HG03571 (cell line): ENCODE data around the gene NUPR2.
"Not testable (repeated sequence)": the region's sequence is repeated elsewhere in the genome, so short reads cannot be mapped to it uniquely, and the experiment has no call there.

Experiments
- ATAC-seq: cut with Tn5 transposase; IDR thresholded peaks from one replicate; pipeline ENCODE4 v1.9.1; 2021; ENCODE audit not compliant: unreplicated experiment

NUPR2 gene

GRCh38 chr7:56115852-56116538 is at the start of gene NUPR2:
Gene NUPR2, minus strand, starts transcription at chr7:56116417. Its CDS starts 103 bp downstream, at chr7:56116314.
- no peak for ATAC-seq

DNA sequence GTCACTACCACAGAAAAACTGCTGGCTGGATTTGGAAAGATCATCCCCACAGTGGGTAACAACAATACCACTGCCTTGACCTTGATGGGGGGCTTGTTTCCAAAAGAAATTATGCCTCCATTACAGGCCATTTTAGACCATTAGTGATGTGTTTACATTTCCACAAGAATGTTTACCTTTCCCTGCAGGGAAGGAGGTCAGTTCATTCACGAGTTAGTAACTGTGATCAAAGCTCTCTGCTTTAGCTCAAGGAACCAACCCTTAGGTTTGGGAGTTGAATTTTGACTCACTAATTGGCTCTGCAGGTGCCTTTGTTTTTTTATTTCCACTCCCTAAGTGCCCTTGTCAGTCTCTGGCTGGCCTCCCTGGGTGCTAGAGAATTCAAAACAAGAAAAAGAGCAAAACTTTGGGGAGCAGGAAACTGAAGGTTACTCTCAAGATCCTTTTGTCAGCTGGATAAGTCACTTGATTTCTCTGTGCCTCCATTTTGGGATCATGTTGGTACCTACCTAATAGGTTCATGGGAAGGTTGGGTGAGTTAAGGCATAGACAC is 41.1 kb upstream of the NUPR2 start:
- no peak for ATAC-seq

DNA sequence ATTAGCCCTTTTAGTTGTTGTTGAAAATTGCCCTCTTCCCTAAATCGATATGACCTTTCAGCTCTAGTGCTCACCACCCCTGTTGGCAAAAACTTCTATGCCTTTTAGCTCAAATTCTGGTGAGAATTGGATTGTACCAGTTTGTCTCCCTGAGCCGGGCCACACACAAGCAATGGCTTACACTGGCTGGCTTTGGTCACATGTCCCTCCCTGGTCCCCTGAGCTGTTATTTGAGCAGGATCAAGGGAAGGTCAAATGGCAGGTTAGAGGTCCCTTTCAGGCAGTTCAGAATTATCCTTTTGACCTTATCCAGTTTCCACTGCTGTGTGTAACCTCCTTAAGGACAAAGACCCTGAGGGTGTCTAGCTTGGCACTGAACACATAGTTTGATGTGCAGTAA is 14.8 kb upstream of the NUPR2 start:
- not testable (repeated sequence) for ATAC-seq

GRCh38 chr7:56127241-56127975 is 11.2 kb upstream of the NUPR2 start:
- ATAC-seq = no peak

DNA sequence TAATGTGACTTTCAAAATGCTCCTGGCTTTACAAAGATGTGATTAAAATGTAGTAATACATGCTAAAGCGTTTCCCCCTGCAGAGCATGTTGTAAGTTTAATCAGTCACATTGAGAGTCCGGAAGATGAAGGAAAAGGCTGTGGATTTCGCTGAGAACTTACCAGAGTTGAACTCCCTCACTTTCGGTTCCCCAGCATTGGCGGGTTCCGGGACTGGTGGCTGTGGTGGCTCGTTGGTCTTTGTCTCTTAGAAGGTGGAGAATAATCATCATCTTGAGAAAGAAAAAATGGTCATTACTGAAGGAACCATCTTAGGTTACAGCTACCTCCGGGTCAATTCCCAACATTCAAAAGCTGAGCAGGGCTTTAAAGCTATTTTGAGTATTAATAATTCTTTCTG is 9.6 kb upstream of the NUPR2 start:
- no peak for ATAC-seq

DNA sequence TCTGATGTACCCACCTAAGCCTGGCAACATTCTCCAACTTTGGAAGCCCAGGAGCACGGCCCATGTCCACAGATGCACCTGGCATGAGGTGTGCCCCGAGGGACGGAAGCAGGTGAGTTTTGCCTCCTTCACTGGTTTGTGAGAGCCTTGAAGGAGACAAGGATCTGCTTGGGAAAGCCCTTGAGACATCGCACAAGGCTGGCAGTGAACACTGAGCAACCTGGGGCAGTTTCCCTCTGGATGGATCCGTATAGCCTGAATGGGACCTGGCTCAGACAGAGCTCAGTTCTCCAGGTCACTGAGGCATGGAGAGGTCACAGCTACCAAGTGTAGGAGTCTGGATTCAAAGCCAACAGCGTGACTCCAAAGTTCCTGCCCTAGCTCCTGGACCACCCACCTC is 8.8 kb upstream of the NUPR2 start:
- no peak for ATAC-seq

DNA sequence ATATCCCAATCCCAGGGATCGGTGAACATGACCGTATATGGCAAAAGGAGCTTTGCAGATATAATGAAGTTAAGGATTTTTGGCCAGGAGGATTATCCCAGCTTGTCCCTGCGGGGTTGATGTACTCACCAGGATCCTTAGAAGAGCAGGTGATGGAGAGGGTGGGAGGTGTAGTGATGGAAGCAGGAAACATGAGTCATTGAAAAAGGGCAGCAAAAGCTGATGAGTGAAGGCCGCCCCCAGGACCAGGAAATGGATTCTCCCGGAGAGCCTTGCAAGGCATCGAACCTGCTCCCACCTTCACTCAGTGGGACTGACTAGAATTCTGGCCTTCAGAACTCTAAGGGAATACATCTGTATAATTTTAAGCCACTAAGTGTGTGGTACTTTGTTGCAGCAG is 5.2 kb upstream of the NUPR2 start:
- ATAC-seq = no peak

DNA sequence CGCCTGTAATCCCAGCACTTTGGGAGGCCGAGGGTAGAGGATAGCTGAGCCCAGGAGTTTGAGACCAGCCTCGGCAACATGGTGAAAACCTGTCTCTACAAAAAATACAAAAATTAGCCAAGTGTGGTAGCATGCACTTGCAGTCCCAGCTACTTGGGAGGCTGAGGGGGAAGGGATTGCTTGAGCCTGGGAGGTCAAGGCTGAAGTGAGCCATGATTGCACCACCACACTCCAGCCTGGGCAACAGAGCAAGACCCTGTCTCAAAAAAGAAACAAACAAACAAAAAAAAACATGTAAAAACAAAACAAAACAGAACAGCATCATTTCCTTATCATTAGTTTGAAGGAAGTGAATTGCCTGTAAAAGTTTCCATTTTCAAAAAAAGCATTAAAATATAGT is 4.0 kb downstream of the NUPR2 start:
- ATAC-seq = not testable (repeated sequence)

DNA sequence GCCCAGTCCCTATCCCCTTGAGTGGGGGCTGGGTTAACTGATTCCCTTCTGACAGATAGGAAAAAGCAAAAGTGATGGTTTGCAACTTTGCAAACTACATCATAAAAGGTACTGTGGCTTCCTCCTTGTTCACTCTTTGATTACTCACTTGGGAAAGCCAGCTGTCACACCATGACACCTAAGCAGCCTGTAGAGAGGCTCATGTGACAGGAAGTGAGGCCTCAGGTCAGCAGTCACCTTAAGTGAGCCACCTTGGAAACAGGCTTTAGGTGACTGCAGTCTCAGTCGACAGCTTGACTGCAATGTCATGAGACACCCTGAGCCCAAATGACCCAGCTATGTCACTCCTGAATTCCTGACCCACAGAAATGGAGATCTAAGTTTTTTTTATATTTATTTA is 5.6 kb downstream of the NUPR2 start:
- ATAC-seq = no peak

DNA sequence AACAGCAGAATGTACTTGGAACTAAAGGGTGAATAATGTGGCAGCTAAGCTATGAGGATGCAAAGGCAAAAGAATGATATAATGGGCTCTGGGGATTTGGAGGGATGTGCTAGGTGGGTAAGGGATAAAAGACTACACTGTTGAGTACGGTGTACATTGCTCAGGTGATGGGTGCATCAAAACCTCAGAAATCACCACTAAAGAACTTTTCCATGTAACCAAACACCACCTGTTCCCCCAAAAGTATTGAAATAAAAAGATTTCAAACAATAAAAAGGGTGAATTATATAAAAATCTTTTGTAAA is 8.3 kb downstream of the NUPR2 start:
- ATAC-seq = no peak

DNA sequence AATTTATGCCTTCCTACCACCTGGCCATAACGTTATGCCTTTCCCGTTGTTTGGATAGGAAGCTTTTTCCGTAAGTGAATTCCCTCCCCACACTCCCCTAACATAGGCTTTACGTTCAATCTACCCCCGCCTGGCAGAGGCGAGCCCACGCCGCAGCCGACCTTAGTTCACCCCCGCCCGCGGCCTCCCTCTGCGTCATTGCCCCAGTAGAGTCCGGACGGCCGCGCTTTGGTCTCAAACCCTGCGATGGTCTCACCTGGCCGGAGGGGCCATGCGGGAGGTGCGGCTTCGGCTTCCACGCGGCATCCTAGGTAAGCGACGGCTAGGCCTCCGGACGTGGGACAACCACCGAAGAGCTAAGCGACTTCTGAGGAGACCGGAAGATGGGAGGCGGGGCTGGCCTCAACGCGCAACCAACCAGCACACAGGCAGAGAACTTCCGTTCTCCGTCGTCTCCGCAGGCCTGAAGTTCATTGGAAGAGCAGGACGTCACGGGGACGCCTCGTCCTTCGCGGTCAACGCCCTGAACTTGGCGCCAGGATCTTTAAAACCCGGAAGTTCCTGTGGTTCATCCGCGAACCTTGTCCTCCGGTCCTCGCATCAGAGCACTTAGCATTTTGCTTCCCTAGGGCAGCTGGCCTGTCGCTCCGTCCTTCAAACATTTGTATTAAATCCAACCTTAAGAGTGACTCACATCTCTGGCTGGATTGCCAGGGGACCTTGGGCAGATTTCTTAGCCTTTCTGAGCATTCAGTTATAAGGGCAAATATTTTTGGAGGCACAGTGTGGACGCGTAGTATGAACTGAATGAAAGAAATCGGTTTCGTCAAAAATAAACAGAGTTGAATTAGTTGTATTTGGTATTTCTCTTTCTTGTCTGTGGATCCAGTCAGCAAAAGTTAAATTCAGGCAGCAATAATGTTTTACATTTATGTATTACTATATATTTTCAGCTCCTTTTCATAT is 9.8 kb downstream of the NUPR2 start, which contains the start of gene CHCHD2:
Gene CHCHD2, minus strand, starts transcription at position 369 of the 966 bp plus-strand sequence. Its CDS starts 63 bp downstream, at position 306.
- ATAC-seq = peak; percentile 99

- ATAC-seq = no peak
Measured at GRCh38 chr7:56105508-56105907, 10.7 kb downstream of the NUPR2 start.

- ATAC-seq = not testable (repeated sequence)
Measured at GRCh38 chr7:56104138-56104537, 12.1 kb downstream of the NUPR2 start.

DNA sequence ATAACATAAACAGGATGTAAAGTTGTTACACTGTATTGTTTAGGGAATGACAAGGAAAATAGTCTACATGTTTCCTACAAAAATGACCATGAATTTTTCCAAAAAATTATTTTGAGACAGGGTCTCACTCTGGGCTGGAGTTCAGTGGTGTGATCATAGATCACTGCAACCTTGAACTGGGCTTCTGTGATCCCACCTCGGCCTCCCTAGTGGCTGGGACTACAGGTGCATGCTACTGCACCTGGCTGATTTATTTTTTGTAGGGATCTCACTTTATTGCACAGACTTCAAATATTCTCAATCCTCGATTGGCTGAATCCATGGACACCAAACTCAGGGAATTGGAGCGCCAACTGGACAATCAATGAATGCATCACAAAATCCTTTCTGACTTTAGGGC is 16.6 kb downstream of the NUPR2 start:
- ATAC-seq = no peak

GRCh38 chr7:56098187-56099008 is 17.8 kb downstream of the NUPR2 start:
- not testable (repeated sequence) for ATAC-seq

- no peak for ATAC-seq
Measured at GRCh38 chr7:56097700-56098099, 18.5 kb downstream of the NUPR2 start.

GRCh38 chr7:56092789-56093531 is 23.3 kb downstream of the NUPR2 start, which contains the start of gene PHKG1:
Gene PHKG1, minus strand, starts transcription at chr7:56092952. Its CDS starts 4,011 bp downstream, at chr7:56088941.
- no peak for ATAC-seq

DNA sequence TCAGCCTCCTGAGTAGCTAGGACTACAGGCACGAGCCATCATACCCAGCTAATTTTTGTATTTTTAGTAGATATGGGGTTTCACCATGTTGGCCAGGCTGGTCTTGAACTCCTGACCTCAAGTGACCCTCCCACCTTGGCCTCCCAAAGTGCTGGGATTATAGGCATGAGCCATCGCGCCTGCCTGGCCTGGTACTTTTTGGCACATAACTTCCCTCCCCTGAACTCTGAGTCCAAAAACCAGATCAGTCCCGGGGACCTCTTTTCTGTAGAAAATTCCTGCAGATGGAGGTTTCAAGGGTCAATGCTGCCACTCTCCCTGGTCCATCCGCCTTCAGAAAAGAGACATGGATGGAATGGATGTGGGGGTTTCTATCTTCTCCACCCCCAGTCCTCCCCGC is 23.8 kb downstream of the NUPR2 start:
- not testable (repeated sequence) for ATAC-seq

GRCh38 chr7:56091591-56091990 is 24.6 kb downstream of the NUPR2 start:
- ATAC-seq = no peak
